Measurements from ENCODE around the gene COMP. TPM values are rescaled to one million over a fixed set of nuclear protein-coding genes. Genes with fewer than 3 reads are reported as not detected.

Gene COMP
- total RNA-seq, 1 experiment from 2014 or later, result 0.04 TPM

GRCh38 chr19:18777301-18778075, 13.6 kb downstream of the COMP start:
- Histone ChIP-seq H3K4me1 (ENCODE audit: insufficient read depth, low read length) (peaks cover 15% of the 10 kb centered on the region), H3F3A (ENCODE audit: low read length, unreplicated experiment) (no peaks in the 10 kb centered on the region), H4K20me1 (ENCODE audit: low read length) (no peaks in the 10 kb centered on the region), H3K9ac (ENCODE audit: low read length) (no peak overlapping the region), H3K27ac (ENCODE audit: low read length) (no peak overlapping the region), H3K4me2 (ENCODE audit: low read length) (no peak overlapping the region), H2AFZ (ENCODE audit: low read length) (no peak overlapping the region), H3K4me3 (ENCODE audit: low read length) (no peak overlapping the region), H3K36me3 (ENCODE audit: low read depth, low read length) (no peaks in the 10 kb centered on the region), H3K79me2 (ENCODE audit: low read length) (no peaks in the 10 kb centered on the region), H3K27me3 (ENCODE audit: low read length) (no peaks in the 10 kb centered on the region), H3K9me3 (ENCODE audit: low read length) (no peaks in the 10 kb centered on the region), H3K9me2 (replicated peaks; ENCODE audit: low read length) (no peaks in the 10 kb centered on the region)
- ATAC-seq (no peak), DNase-seq (no peak)
- ChIA-PET CTCF (no interaction called here), POLR2A (ENCODE audit: unreplicated experiment) (interaction anchor here (0.6 kb wide), 1 partner anchor 12 kb away, joined by 34 read pairs; no protein-coding TSS in a partner anchor)
- no TSS peak for BruUV-seq (replicated peaks)
- TF ChIP-seq EZH2 (IDR thresholded peaks at IDR 0.05; ENCODE audit: low read length, unreplicated experiment) (no peak), CTCF (conservative IDR thresholded peaks at IDR 0.05; ENCODE audit: low read depth, low read length) (no peak), EZH2phosphoT487 (IDR thresholded peaks at IDR 0.05; ENCODE audit: borderline replicate concordance, low read length) (no peak)
- intact Hi-C loops (cut with micrococcal nuclease), result loop anchor here (10.0 kb wide), 1 partner anchor 173 kb away; the partner anchor contains the start of gene CRLF1

GRCh38 chr19:18776736-18777135, 14.4 kb downstream of the COMP start:
- H3K9ac ChIP-seq (ENCODE audit: low read length), result no peak overlapping the region
- H3K27ac ChIP-seq (ENCODE audit: low read length), result peak overlapping the region; percentile 11; the same call in 1 of the 2 replicates
- ChIA-PET POLR2A (ENCODE audit: unreplicated experiment) (interaction anchor here (0.6 kb wide), 1 partner anchor 12 kb away, joined by 34 read pairs; no protein-coding TSS in a partner anchor), CTCF (no interaction called here)
- intact Hi-C loops (cut with micrococcal nuclease), result loop anchor here (10.0 kb wide), 1 partner anchor 172 kb away; the partner anchor contains the start of gene CRLF1
- ATAC-seq (peak; percentile 19; the same call in 1 of the 2 replicates), DNase-seq (peak; percentile 54)
- no peaks in the 10 kb centered on the region for H4K20me1 ChIP-seq (ENCODE audit: low read length)
- H3K9me3 ChIP-seq (ENCODE audit: low read length), result no peaks in the 10 kb centered on the region
- H3F3A ChIP-seq (ENCODE audit: low read length, unreplicated experiment), result no peaks in the 10 kb centered on the region
- H3K4me2 ChIP-seq (ENCODE audit: low read length), result peak overlapping the region; percentile 51
- no peaks in the 10 kb centered on the region for H3K9me2 ChIP-seq (replicated peaks; ENCODE audit: low read length)
- H3K4me3 ChIP-seq (ENCODE audit: low read length), result no peak overlapping the region
- H3K36me3 ChIP-seq (ENCODE audit: low read depth, low read length), result no peaks in the 10 kb centered on the region
- no TSS peak for BruUV-seq (replicated peaks)
- peaks cover 15% of the 10 kb centered on the region for H3K4me1 ChIP-seq (ENCODE audit: insufficient read depth, low read length)
- no peaks in the 10 kb centered on the region for H3K27me3 ChIP-seq (ENCODE audit: low read length)
- no peaks in the 10 kb centered on the region for H3K79me2 ChIP-seq (ENCODE audit: low read length)
- TF ChIP-seq EZH2 (IDR thresholded peaks at IDR 0.05; ENCODE audit: low read length, unreplicated experiment) (no peak), EZH2phosphoT487 (IDR thresholded peaks at IDR 0.05; ENCODE audit: borderline replicate concordance, low read length) (no peak), CTCF (conservative IDR thresholded peaks at IDR 0.05; ENCODE audit: low read depth, low read length) (no peak)
- H2AFZ ChIP-seq (ENCODE audit: low read length), result no peak overlapping the region

- Histone ChIP-seq H3K4me2 (ENCODE audit: low read length) (peak overlapping the region; percentile 51), H3K36me3 (ENCODE audit: low read depth, low read length) (no peaks in the 10 kb centered on the region), H3K4me3 (ENCODE audit: low read length) (no peak overlapping the region), H2AFZ (ENCODE audit: low read length) (no peak overlapping the region), H4K20me1 (ENCODE audit: low read length) (no peaks in the 10 kb centered on the region), H3K9me2 (replicated peaks; ENCODE audit: low read length) (no peaks in the 10 kb centered on the region), H3K27ac (ENCODE audit: low read length) (peak overlapping the region; percentile 11; the same call in 1 of the 2 replicates), H3K9me3 (ENCODE audit: low read length) (no peaks in the 10 kb centered on the region), H3K79me2 (ENCODE audit: low read length) (no peaks in the 10 kb centered on the region), H3K4me1 (ENCODE audit: insufficient read depth, low read length) (peaks cover 15% of the 10 kb centered on the region), H3K9ac (ENCODE audit: low read length) (no peak overlapping the region), H3F3A (ENCODE audit: low read length, unreplicated experiment) (no peaks in the 10 kb centered on the region), H3K27me3 (ENCODE audit: low read length) (no peaks in the 10 kb centered on the region)
- intact Hi-C loops (cut with micrococcal nuclease), result loop anchor here (10.0 kb wide), 1 partner anchor 171 kb away; the partner anchor contains the start of gene CRLF1
- no TSS peak for BruUV-seq (replicated peaks)
- TF ChIP-seq EZH2 (IDR thresholded peaks at IDR 0.05; ENCODE audit: low read length, unreplicated experiment) (no peak), EZH2phosphoT487 (IDR thresholded peaks at IDR 0.05; ENCODE audit: borderline replicate concordance, low read length) (no peak), CTCF (conservative IDR thresholded peaks at IDR 0.05; ENCODE audit: low read depth, low read length) (peak; percentile 63)
- ATAC-seq (peak; percentile 37; the same call in 1 of the 2 replicates), DNase-seq (peak; percentile 55)
- ChIA-PET CTCF (no interaction called here), POLR2A (ENCODE audit: unreplicated experiment) (no interaction called here)
These were observed 14.9 kb downstream of the COMP start for GRCh38 chr19:18776288-18776594.
